RWPE2 (cell line): Measurements from ENCODE around the gene SLC39A7.
A peak's percentile ranks its signal among the peaks of the same experiment; 100 is the strongest.

Source experiments
- ATAC-seq: fragments of 200-7000 bp; cut with Tn5 transposase; 3 replicates; pipeline ENCODE4 v1.9.1; 2021; ENCODE audit warnings: low read depth
- DNase-seq: peaks from one replicate; pipeline ENCODE4 v3.0.0-alpha.2; 2020; ENCODE audit warnings: low spot score
- H3K27ac ChIP-seq: fragments of 450-650 bp; 2 replicates; pipeline ENCODE4 v1.5.1; 2017; ENCODE audit warnings: mild to moderate bottlenecking; ENCODE audit not compliant: poor library complexity, severe bottlenecking
- H3K27me3 ChIP-seq: fragments of 250-450 bp; sonication (Bioruptor Pico); 2 replicates; pipeline ENCODE4 v1.5.1; 2021; ENCODE audit warnings: mild to moderate bottlenecking, moderate library complexity; ENCODE audit not compliant: insufficient read depth, poor library complexity, severe bottlenecking
- H3K36me3 ChIP-seq: fragments of 250-450 bp; sonication (Bioruptor Pico); 2 replicates; pipeline ENCODE4 v1.5.1; 2020; ENCODE audit warnings: low read depth, mild to moderate bottlenecking, moderate library complexity
- H3K4me1 ChIP-seq: fragments of 250-450 bp; sonication (Bioruptor Pico); 2 replicates; pipeline ENCODE4 v1.5.1; 2021; ENCODE audit warnings: mild to moderate bottlenecking, moderate library complexity; ENCODE audit not compliant: insufficient read depth, poor library complexity, severe bottlenecking
- H3K4me3 ChIP-seq: fragments of 250-450 bp; sonication (Bioruptor Pico); 2 replicates; pipeline ENCODE4 v1.5.1; 2021; ENCODE audit warnings: mild to moderate bottlenecking, moderate library complexity; ENCODE audit not compliant: severe bottlenecking
- H3K9me3 ChIP-seq: fragments of 250-450 bp; sonication (Bioruptor Pico); 2 replicates; pipeline ENCODE4 v1.5.1; 2021; ENCODE audit warnings: mild to moderate bottlenecking, moderate library complexity; ENCODE audit not compliant: severe bottlenecking
- CTCF ChIP-seq: fragments of 450-650 bp; IDR thresholded peaks from one replicate; pipeline ENCODE4 v1.5.1; 2017; ENCODE audit warnings: mild to moderate bottlenecking, moderate library complexity; ENCODE audit not compliant: poor library complexity, severe bottlenecking

Gene SLC39A7

GRCh38 chr6:33201147-33201545 lies 479 bp downstream of the SLC39A7 start:
- DNase-seq (no peak), ATAC-seq (no peak)
- Histone ChIP-seq H3K27ac (peak overlapping the region; percentile 76), H3K4me1 (peaks cover 18% of the 10 kb centered on the region), H3K9me3 (no peaks in the 10 kb centered on the region), H3K4me3 (peak overlapping the region; percentile 81), H3K36me3 (peaks cover 52% of the 10 kb centered on the region), H3K27me3 (no peaks in the 10 kb centered on the region)
- no peak for TF ChIP-seq CTCF

GRCh38 chr6:33201935-33202334 lies 1.3 kb downstream of the SLC39A7 start:
- Histone ChIP-seq H3K27ac (no peak overlapping the region), H3K4me3 (peak overlapping the region; percentile 81), H3K27me3 (no peaks in the 10 kb centered on the region), H3K9me3 (no peaks in the 10 kb centered on the region), H3K36me3 (peaks cover 44% of the 10 kb centered on the region), H3K4me1 (peaks cover 26% of the 10 kb centered on the region)
- DNase-seq (no peak), ATAC-seq (no peak)
- no peak for TF ChIP-seq CTCF

GRCh38 chr6:33202799-33203198 lies 2.1 kb downstream of the SLC39A7 start:
- ATAC-seq (no peak), DNase-seq (no peak)
- H3K4me3 ChIP-seq, result no peak overlapping the region
- H3K36me3 ChIP-seq, result peaks cover 35% of the 10 kb centered on the region
- H3K27me3 ChIP-seq, result no peaks in the 10 kb centered on the region
- H3K9me3 ChIP-seq, result no peaks in the 10 kb centered on the region
- no peak overlapping the region for H3K27ac ChIP-seq
- peaks cover 27% of the 10 kb centered on the region for H3K4me1 ChIP-seq
- TF ChIP-seq CTCF, result no peak

GRCh38 chr6:33203443-33204164 lies 2.9 kb downstream of the SLC39A7 start:
- no peak for TF ChIP-seq CTCF
- Histone ChIP-seq H3K36me3 (peaks cover 33% of the 10 kb centered on the region), H3K4me1 (peaks cover 27% of the 10 kb centered on the region), H3K4me3 (no peak overlapping the region), H3K27me3 (no peaks in the 10 kb centered on the region), H3K9me3 (no peaks in the 10 kb centered on the region), H3K27ac (peak overlapping the region; percentile 87)
- ATAC-seq (no peak), DNase-seq (no peak)

- Histone ChIP-seq H3K27ac (peak overlapping the region; percentile 87), H3K4me1 (peaks cover 27% of the 10 kb centered on the region), H3K4me3 (peak overlapping the region; percentile 60), H3K27me3 (no peaks in the 10 kb centered on the region), H3K9me3 (no peaks in the 10 kb centered on the region), H3K36me3 (peaks cover 35% of the 10 kb centered on the region)
- ATAC-seq (no peak), DNase-seq (no peak)
- TF ChIP-seq CTCF, result no peak
Observed at GRCh38 chr6:33204165-33204414, 3.4 kb downstream of the SLC39A7 start.
